ENCODE data around the gene ADD3.

The ADD3 gene

DNA sequence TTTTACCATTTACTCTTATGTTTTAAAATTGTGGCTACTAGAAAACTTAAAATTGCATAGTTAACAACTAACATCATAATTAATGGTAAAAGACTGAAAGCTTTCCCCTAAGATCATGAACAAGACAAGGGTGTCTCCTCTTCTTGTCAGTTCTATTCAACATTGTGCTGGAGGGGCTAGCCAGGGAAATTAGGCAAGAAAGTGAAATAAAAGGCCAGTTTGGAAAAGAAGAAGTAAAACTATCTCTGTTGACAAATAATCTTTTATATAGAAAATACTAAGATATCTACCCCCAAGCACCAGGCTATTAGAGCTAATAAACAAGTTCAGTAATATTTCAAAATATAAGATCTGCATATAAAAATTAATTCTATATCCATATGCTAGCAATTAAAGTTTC is 152.7 kb downstream of the ADD3 start:
- DNase-seq (ENCODE audit: low read depth), result no peak
- no peak overlapping the region for H3K4me3 ChIP-seq (ENCODE audit: low read depth, low read length)

DNA sequence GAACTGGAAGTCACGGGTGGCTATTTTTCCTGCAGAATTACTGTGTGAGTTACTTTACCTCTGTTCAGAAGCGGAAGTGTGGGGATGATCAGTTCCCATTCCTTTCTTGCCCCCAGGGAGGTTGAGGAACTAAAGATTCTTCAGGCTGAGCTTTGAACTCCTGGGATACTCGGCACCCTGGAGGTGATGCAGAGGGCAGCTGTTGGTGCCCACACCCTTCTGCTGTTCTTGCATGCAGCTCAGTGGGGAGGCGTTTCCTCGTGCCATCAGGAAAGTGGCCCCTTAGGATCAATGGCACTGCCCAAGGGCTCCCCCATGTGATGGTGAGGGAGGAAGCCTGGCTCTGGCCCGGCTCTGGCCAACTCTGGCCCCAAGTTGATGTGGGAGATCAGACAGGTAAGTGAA is 155.0 kb downstream of the ADD3 start:
- no peak for DNase-seq (ENCODE audit: low read depth)
- H3K4me3 ChIP-seq (ENCODE audit: low read depth, low read length), result no peak overlapping the region

DNA sequence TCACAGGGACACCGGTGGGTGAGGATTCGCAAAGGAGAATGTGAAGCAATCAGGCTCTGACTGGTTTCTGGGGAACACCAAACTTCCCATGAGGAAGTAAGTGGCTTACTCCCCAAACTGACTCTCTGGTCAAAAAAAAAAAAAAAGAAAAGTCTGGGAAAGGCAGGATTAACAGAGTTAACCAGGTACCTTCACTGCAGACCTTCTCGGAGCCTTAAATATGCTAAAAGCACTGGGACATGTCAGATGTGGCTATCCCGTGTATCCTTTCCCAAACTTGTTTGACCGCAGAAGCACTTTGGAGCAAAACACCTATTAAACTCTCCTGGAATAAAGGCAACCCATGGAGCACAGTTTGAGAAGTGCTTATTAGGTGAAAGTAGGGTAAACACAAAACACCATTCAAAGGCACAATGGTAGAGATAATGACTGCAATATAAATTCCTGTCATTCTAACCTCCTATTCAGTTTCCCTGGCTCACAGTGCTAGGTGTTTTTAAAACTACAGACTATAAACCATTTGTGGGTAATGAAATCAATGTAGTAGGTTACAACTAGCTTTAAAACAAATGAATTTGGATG is 155.5 kb downstream of the ADD3 start:
- H3K4me3 ChIP-seq (ENCODE audit: low read depth, low read length), result no peak overlapping the region
- DNase-seq (ENCODE audit: low read depth), result no peak

DNA sequence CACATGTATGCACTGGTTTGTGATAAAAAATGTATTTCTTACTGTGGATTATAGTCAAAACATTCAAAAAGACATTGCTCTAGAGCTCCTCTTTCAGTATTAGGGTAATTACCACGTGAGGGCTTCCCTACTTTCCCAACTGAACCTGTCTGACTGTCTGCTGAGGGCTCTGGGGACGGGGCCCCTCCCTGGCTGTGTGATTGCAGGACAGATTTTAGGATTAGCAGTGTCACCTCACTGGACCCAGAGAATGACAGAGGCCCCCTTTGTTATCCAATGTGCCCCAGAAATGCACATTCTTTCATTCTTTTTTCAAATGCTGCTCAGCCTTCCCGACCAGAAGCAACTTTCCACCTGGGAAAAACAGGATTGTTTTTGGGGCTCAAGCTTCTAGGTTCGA is 156.1 kb downstream of the ADD3 start:
- no peak for DNase-seq (ENCODE audit: low read depth)
- H3K4me3 ChIP-seq (ENCODE audit: low read depth, low read length), result no peak overlapping the region

DNA sequence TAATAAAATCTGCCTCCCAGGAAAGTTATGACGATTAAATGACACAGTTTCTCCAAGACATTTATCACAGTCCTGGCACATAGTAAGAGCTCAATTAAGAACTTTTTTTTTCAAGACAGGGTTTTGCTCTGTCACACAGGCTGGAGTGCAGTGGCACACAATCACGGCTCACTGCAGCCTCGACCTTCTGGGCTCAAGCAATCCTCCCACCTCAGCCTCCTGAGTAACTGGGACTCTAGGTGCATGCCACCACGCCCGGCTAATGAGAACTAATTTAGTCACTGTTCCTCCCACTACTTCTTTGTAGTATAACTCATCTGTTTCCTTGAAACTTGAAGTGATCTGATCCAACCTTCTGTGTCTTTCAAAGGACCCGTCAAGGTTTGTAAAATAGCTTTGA is 157.5 kb downstream of the ADD3 start:
- H3K4me3 ChIP-seq (ENCODE audit: low read depth, low read length), result no peak overlapping the region
- DNase-seq (ENCODE audit: low read depth), result no peak

DNA sequence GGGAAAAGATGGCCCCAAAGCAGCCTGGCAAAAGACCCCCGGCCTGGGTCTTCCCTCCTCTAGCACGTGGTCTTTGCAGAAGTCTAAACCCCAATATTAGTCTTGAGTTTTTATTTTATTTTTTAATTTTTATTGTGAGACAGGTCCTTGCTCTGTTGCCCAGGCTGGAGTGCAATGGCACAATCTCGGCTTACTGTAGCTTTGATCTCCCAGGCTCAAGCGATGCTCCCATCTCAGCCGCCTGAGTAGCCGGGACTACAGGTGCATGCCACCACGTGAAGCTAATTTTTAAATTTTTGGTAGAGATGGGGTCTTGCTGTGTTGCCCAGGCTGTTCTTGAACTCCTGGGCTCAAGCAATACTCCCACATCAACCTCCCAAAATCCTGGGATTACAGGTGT is 159.4 kb downstream of the ADD3 start:
- no peak overlapping the region for H3K4me3 ChIP-seq (ENCODE audit: low read depth, low read length)
- no peak for DNase-seq (ENCODE audit: low read depth)

DNA sequence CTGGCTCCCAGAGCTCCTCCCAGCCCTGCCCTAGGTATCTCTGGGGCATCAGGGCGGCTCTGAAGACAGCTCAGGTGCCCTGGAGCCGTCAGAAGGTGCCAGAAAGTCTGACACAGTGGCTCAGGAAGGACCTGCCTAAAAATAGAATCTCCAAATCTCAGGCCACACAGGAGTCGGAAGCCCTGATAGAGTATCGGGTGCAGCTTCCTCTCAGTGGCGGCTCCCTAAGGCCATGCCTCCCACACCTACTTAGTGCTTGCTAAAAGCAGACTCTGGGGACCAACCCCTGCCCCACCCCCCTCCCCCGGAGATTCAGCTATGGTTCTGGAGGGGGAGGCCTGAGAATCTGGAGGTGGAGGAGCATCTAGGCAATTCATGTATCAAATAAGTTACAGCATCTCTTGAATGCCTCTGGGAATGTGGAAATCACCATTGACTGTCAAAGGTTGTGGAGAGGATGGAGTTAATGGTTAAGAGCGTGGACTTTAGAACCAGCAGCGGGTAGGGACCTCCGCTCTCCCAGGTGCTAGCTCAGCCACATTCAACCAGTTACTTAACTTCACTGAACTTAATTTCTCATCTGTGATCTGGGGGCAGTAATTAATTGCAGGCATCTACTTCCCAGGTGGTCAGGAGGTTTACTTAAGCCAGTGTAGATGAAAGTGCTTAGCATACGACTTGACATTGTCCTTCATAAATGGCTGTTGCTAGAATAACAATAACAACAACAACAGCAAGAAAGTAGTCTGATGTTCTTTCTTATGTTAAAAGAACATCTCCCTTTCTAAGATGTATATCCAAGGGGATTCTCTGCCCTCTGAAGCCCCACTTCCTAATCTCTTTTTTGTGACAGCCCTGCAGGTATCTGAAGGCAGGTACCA is 161.1 kb downstream of the ADD3 start:
- H3K4me3 ChIP-seq (ENCODE audit: low read depth, low read length), result no peak overlapping the region
- DNase-seq (ENCODE audit: low read depth), result no peak

DNA sequence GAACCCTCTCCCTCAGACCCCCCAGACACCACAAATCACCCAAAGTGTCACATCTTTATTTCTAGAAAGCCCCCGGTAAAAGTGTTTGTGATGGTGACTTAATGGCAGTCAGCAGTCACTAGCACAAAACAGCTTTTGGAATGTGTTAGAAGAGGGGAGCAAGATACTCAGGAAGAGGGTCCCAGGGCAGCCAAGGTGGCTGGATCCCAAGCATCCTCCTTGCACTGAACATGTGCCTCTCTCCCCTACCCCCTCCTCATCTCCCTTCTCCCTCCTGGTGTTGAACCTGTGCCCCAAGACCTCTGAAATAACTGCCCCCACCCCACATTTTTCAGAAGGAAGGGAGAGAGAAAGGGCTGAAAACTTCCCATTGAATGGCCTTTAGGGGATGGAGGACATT is 161.8 kb downstream of the ADD3 start:
- no peak overlapping the region for H3K4me3 ChIP-seq (ENCODE audit: low read depth, low read length)
- no peak for DNase-seq (ENCODE audit: low read depth)

DNA sequence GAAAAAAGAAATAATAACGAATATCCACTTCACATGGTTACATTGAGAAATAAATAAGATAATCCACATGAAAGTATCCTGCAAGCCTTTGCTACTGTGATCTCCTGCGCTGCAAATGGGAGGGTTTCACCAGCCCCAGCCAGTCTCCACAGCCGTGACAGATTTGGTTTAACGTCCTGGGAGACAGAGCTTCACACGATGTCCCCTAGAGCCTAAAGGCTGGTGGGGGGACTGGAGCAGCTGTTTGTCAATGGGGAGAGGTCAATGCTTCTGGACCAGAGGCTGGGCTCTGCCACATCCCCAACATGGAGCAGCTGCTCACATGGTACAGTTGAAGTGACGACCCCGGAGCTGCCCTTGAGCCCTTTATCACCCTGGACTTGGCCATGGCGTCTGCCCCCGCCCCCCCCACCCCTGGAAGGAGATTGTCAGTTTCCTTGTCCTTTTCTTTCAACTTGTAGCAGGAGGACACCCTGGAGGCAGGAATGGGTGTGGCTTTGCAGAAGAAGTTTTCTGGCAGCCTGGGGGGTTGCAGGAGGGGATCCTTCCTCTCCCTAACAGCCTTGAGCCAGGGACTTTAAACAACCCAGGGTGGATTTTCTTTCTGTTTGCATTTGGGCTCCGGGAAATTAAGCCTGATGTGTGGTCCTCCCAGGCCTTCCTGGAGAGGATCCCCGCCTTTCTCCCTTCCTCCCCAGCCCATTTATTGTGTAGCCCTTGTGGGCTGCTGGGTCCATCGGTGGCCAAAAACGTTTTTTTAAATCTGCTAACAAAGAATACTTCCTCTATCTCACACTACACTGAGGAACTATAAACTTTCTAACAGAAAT is 162.6 kb downstream of the ADD3 start:
- DNase-seq (ENCODE audit: low read depth), result no peak
- H3K4me3 ChIP-seq (ENCODE audit: low read depth, low read length), result no peak overlapping the region

DNA sequence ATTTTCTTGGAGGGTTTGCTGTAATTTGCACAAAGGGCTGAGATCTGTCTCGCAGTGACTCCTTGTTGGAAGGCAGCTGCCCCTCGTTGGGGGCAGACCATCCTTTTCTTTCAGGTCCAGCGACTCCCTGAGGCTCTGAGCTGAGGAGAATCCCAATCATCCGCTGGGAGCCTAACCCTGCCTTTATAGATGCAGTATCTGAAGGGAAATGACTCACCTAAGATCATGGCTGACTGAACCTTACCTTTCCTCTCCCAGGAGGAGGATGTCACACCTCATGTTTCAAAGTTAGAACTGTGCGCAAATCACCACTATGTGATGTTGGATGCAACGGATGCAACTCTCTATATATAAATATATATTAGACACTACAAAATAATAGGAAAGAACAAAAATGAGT is 163.2 kb downstream of the ADD3 start:
- H3K4me3 ChIP-seq (ENCODE audit: low read depth, low read length), result no peak overlapping the region
- DNase-seq (ENCODE audit: low read depth), result no peak

DNA sequence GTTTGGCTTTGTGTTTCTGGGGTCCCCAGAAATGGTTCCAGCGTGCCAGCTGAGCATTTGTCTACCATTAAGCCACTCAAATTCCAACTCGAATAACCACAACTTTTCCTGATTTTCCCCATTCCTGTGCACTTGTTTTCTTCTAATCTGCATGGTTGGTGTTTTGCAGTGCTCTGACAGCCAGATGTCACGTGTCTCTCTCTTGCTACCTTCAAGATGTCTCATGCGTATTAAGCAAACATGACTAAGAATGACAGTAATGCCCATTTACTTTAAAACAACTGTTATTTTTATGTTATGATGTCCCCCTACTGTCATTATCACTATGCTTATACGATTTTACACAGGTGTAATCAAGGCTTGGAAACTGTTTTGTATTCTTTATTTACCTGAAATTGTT is 164.4 kb downstream of the ADD3 start:
- H3K4me3 ChIP-seq (ENCODE audit: low read depth, low read length), result no peak overlapping the region

DNA sequence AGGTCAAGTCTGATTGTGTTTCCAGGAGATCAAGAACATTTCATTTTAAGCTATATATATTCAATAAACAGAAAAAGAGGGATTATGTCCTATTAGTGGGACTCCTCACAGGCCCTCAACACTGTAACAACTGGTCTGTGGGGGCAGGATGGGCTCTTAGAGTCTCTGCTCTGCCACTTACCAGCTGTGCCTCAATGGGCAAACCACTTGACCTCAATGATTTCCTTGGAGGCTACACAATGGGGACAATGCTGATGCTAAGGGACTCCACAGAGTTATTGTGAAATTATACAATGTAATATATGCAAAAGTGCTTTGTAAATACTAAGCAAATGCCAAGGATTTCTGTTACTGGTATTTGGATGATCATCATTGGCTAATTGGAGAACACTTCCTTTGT is 166.4 kb downstream of the ADD3 start:
- DNase-seq (ENCODE audit: low read depth), result no peak
- no peak overlapping the region for H3K4me3 ChIP-seq (ENCODE audit: low read depth, low read length)

More for the DNA sequence above, 164.4 kb downstream of the ADD3 start:
- DNase-seq (ENCODE audit: low read depth), result no peak

DNA sequence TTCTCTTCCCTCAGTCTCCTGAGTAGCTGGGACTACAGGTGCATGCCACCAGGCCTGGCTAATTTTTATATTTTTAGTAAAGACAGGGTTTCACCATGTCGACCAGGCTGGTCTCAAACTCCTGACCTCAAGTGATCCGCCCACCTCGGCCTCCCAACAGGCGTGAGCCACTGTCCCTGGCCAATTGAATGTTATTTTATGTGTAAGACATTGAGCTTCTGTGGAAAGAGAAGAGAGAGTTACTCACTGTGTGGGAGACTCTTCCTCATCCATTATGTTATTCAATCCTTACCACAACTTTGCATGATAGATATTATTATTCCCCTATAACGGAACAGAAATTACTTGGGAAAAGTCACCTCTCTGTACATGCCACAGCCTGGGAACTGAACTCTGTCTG is 167.0 kb downstream of the ADD3 start:
- DNase-seq (ENCODE audit: low read depth), result no peak
- no peak overlapping the region for H3K4me3 ChIP-seq (ENCODE audit: low read depth, low read length)

DNA sequence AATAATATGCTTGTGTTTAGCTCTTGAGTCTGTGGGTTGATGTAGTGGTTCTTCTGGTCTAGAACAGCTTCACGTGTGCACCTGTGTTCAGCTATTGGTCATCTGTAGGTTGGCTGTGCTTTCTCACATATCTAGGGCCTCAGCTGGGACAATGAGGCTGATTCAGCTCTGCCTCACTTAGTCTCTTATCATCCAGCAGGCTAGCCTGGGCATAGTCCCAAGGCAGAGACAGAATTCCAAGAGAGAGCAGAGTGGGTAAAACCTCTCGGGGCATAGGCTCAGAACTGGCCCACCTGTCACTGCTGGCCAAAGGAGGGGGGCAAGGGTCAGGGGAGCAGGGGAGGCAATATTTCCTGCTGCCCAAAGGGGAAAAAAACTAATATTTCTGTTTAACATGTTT is 167.6 kb downstream of the ADD3 start:
- H3K4me3 ChIP-seq (ENCODE audit: low read depth, low read length), result no peak overlapping the region
- DNase-seq (ENCODE audit: low read depth), result no peak

DNA sequence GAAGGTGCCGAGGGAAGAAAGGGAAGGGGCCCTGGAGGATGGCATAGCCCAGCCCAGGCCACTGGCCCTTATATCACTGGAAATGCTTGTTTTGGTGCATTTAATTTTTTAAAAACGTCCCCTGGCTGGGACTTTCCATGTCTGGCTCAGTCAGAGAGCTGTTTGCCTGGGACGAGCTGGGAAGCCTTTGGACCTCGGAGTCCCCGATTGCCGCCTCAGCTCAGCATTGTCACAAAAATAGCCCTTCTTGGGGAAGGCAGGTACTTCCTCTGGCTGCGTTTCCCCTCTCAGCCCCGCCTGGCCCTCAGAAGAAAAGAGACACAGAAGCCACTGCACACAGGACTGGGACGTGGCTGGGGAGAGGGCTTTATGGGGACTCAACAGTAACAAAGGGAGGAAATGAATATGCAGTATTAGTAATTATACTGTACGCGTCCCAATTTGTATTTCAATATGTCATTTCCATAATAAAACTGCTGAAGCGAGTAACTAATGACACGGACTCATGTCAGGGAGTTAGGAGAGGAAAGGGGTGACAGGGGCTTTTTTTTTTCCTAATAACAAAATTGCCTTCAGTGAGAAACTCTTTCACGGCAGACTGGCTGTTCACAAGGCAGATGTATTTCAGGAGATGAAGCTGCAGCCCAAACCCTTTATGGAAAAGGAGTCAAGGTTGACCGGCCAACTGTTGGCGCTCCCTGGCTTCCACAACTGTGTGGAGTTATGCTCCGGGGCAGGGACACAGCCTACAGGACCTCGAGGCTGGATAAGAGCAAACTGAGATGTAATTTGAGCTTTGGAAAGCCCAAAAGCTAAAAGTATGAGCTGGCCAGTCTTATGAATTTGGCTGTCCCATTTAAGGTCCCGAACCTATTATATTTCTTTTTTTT is 168.6 kb downstream of the ADD3 start:
- no peak for DNase-seq (ENCODE audit: low read depth)
- H3K4me3 ChIP-seq (ENCODE audit: low read depth, low read length), result no peak overlapping the region

DNA sequence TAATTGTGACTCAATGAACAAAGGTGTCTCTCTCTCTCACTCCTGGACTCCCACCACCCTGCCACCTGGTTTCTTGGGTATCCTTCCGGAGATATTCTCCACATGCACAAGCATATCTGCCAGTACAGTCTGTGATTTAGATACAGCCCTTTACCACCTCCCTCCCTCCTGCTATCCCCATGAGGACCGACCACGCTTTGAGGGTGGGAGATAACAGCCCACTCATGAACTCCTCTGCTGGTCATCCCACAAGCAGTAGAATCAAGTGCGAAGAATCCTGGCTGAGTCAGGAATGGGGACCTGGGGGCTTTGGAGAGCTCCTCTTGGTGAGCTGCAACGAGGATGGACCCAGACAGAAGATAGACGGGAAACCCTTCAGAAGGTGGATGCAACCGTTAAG is 171.4 kb downstream of the ADD3 start:
- no peak for DNase-seq (ENCODE audit: low read depth)
- no peak overlapping the region for H3K4me3 ChIP-seq (ENCODE audit: low read depth, low read length)

DNA sequence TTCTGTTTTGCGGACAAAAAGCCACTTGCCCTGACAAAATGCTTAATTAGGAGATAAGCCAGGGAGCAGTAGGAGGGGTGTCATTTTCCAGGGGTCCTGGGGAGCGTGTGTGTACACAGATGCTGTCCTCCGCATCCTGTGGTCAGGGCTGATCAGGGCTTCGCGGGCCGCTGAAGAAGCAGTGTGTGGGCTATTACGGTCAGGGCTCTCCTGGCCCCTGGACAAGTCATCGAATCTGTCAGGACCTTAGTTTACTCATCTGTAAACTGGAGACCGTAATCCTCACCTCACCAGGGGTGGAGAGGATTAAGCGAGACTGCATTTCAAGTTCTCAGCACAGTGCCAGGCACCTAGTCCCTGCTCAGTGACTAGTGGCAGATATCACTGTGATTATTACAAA is 173.7 kb downstream of the ADD3 start:
- H3K4me3 ChIP-seq (ENCODE audit: low read depth, low read length), result no peak overlapping the region
- DNase-seq (ENCODE audit: low read depth), result no peak

DNA sequence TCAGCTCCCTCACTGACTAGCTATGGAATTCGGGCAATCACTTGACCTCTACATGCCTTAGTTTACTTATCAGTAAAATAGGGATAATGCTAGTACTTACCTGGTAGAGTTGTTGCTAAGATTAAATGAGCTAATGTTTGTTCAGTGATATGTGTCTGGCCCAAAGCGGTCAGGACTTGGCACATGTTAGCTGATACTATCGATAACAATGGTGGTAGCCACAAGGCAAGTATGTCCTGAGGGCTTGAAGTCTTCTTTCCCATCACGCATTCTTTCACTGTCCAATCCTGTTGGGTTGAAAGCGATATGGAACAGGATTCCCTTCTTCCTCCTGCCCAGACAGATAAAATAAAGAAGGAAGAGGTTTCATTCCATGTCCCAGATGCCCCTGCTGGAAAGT is 174.1 kb downstream of the ADD3 start:
- no peak overlapping the region for H3K4me3 ChIP-seq (ENCODE audit: low read depth, low read length)
- DNase-seq (ENCODE audit: low read depth), result no peak

DNA sequence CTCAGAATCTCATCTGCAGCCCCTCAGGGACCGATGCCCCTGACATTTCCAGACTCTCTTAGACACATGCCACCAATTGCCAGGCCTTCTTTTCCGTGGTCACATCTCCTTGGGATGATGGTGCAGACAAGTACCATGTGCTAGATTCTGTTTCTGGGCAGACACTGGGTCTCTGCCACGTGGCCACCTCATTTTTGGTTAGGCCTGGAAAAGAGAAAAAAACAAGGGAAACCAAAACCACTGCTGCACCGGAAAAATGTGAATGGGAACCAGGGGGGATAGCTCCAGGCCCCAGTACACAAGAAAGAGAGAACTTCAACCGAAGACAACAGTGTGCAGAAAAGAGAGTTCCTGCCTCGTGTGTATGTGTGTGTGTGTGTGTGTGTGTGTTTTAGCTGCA is 176.6 kb downstream of the ADD3 start:
- H3K4me3 ChIP-seq (ENCODE audit: low read depth, low read length), result no peak overlapping the region
- no peak for DNase-seq (ENCODE audit: low read depth)

All from skeletal muscle cell (primary cell).